Caco-2 (cell line): ENCODE results near the gene GAK. TPM values are rescaled to one million over a fixed set of nuclear protein-coding genes. Genes with fewer than 3 reads are reported as not detected.

ENCODE experiments used
- BruUV-seq: library from RNA; stranded (reverse); fragments of 400-500 nt; replicated peaks from 2 replicates; lab custom pipeline; 2021; lab: Mats Ljungman, UMichigan
- CTCF ChIA-PET: fragments of 300-600 bp; sonication (Branson Sonifier 250); formaldehyde crosslinking; loops from one replicate; lab custom pipeline; 2022; ENCODE audit warnings: antibody characterized with exemption; lab: Charles Lee
- POLR2A ChIA-PET: fragments of 300-600 bp; sonication (Branson Sonifier 250); formaldehyde crosslinking; loops from one replicate; lab custom pipeline; 2022; ENCODE audit warnings: antibody characterized with exemption; lab: Charles Lee
- DNase-seq, 2 experiments: peaks; one replicate each; pipeline versions ENCODE4 v3.0.0 to v3.0.0-alpha.2; 2020 to 2022
- H3K27me3 ChIP-seq: replicated peaks from 2 replicates; pipeline ENCODE4 v1.6.0; 2011; ENCODE audit warnings: low read length; ENCODE audit not compliant: control insufficient read depth, insufficient read depth
- H3K36me3 ChIP-seq: 2 replicates; pipeline ENCODE4 v1.5.1; 2011; ENCODE audit warnings: low read length; ENCODE audit not compliant: control insufficient read depth, insufficient read depth
- H3K4me1 ChIP-seq: fragments of 250-450 bp; sonication (Bioruptor Pico); 2 replicates; pipeline ENCODE4 v1.5.1; 2020; ENCODE audit warnings: mild to moderate bottlenecking
- H3K4me3 ChIP-seq: 2 replicates; pipeline ENCODE4 v1.5.1; 2011; ENCODE audit warnings: low read depth, mild to moderate bottlenecking, control low read depth, low read length
- H3K9me3 ChIP-seq: fragments of 250-450 bp; sonication (Bioruptor Pico); 2 replicates; pipeline ENCODE4 v1.5.1; 2020; ENCODE audit warnings: mild to moderate bottlenecking, moderate library complexity
- H3K27ac Mint-ChIP-seq: one replicate; pipeline ENCODE4 v1.8.0; 2022; ENCODE audit warnings: mixed read lengths; ENCODE audit not compliant: unreplicated experiment
- H3K27me3 Mint-ChIP-seq: one replicate; pipeline ENCODE4 v1.8.0; 2022; ENCODE audit warnings: mixed read lengths; ENCODE audit not compliant: insufficient read depth, unreplicated experiment
- H3K36me3 Mint-ChIP-seq: one replicate; pipeline ENCODE4 v1.8.0; 2022; ENCODE audit warnings: mild to moderate bottlenecking, mixed read lengths; ENCODE audit not compliant: insufficient read depth, unreplicated experiment
- H3K4me1 Mint-ChIP-seq: one replicate; pipeline ENCODE4 v1.8.0; 2022; ENCODE audit warnings: low read depth, mixed read lengths; ENCODE audit not compliant: unreplicated experiment
- H3K4me3 Mint-ChIP-seq: one replicate; pipeline ENCODE4 v1.8.0; 2022; ENCODE audit warnings: mild to moderate bottlenecking, moderate library complexity, mixed read lengths; ENCODE audit not compliant: unreplicated experiment
- H3K9me3 Mint-ChIP-seq: one replicate; pipeline ENCODE4 v1.8.0; 2022; ENCODE audit warnings: mixed read lengths; ENCODE audit not compliant: unreplicated experiment
- intact Hi-C: fragments of 100-400 bp; cut with micrococcal nuclease; formaldehyde crosslinking; loops from one replicate; pipeline ENCODE4 v1.10.0; 2022; ENCODE audit not compliant: unreplicated experiment
- total RNA-seq: library from RNA; stranded (reverse); gene quantifications from 2 replicates; pipeline ENCODE4 v1.2.3, GENCODE V29; 2022
- TF ChIP-seq, protein P1 (sequence below), 2 experiments: fragments of 200-600 bp in 1 of 2; IDR thresholded peaks; 1 replicate in 1 of 2; 2 replicates in 1 of 2; pipeline versions ENCODE4 v1.5.1 to v1.8.0; 2011 to 2022; ENCODE audit warnings: antibody characterized with exemption in 1 of 2, control low read depth in 1 of 2, inconsistent platforms in 1 of 2, low read depth in 1 of 2, low read length in 1 of 2, mild to moderate bottlenecking in 1 of 2, moderate library complexity in 1 of 2; ENCODE audit not compliant: insufficient read depth in 1 of 2, severe bottlenecking in 1 of 2, unreplicated experiment in 1 of 2

Gene GAK
- total RNA-seq, 1 experiment from 2014 or later, result 126 TPM

GRCh38 chr4:971666-972500, 39.8 kb upstream of the GAK start:
- no peaks in the 10 kb centered on the region; the same call in 1 of the 2 replicates for H3K9me3 ChIP-seq
- intact Hi-C loops, result loop anchor here (2.0 to 5.0 kb wide), 2 partner anchors 15 to 40 kb away; partner anchors contain the start of genes GAK, IDUA and TMEM175
- no TSS peak for BruUV-seq
- TF ChIP-seq, protein P1, sequence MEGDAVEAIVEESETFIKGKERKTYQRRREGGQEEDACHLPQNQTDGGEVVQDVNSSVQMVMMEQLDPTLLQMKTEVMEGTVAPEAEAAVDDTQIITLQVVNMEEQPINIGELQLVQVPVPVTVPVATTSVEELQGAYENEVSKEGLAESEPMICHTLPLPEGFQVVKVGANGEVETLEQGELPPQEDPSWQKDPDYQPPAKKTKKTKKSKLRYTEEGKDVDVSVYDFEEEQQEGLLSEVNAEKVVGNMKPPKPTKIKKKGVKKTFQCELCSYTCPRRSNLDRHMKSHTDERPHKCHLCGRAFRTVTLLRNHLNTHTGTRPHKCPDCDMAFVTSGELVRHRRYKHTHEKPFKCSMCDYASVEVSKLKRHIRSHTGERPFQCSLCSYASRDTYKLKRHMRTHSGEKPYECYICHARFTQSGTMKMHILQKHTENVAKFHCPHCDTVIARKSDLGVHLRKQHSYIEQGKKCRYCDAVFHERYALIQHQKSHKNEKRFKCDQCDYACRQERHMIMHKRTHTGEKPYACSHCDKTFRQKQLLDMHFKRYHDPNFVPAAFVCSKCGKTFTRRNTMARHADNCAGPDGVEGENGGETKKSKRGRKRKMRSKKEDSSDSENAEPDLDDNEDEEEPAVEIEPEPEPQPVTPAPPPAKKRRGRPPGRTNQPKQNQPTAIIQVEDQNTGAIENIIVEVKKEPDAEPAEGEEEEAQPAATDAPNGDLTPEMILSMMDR (IDR thresholded peaks at IDR 0.05; ENCODE audit: insufficient read depth in 1 of 2, low read depth in 1 of 2, low read length in 1 of 2, severe bottlenecking in 1 of 2, unreplicated experiment in 1 of 2), result no peak
- DNase-seq, result no peak
- no peaks in the 10 kb centered on the region for H3K27me3 Mint-ChIP-seq
- peak overlapping the region; percentile 64 for H3K4me3 Mint-ChIP-seq
- peaks cover 6% of the 10 kb centered on the region; the same call in 1 of the 2 replicates for H3K4me1 ChIP-seq
- no peaks in the 10 kb centered on the region for H3K9me3 Mint-ChIP-seq
- H3K4me3 ChIP-seq, result peak overlapping the region; percentile 70
- H3K27me3 ChIP-seq, result no peaks in the 10 kb centered on the region
- CTCF ChIA-PET, result no interaction called here
- H3K4me1 Mint-ChIP-seq, result no peaks in the 10 kb centered on the region
- POLR2A ChIA-PET, result no interaction called here
- H3K36me3 ChIP-seq, result no peaks in the 10 kb centered on the region
- no peak overlapping the region for H3K27ac Mint-ChIP-seq
- H3K36me3 Mint-ChIP-seq, result peaks cover 11% of the 10 kb centered on the region

DNA sequence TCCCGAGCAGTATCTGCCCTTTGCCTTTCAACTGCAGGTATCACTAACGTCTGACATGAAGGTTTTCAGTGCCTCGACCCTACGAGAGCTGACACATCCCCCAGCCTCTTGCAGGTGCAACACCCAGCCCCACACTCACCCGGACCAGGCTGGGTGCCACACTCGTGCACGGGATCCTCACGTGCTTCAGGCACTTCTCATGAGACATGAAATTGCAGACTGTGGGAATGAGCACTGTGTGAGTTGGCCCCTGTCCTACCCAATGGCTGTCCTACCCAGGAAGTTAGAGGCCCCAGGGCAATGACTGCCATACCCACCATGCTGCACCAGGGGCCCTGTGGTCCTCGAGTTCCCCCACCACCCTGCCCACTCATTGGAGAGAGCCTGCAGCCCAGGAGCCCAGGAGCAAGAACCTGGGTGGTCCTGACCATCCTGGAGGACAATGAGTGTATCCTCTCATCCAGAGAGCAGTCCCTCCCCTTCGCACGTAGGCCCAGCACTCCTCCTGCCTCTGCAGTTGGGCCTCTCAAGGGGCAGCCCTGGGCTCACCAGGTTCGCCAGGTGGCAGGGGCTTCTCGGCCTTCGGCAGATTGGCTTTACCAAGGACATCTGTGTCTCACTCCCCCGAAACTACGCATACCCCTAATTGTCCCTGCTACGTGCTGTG, 38.9 kb upstream of the GAK start:
- DNase-seq, result no peak
- Mint-ChIP-seq H3K4me3 (no peak overlapping the region), H3K27ac (no peak overlapping the region), H3K36me3 (peaks cover 11% of the 10 kb centered on the region), H3K4me1 (no peaks in the 10 kb centered on the region), H3K27me3 (no peaks in the 10 kb centered on the region), H3K9me3 (no peaks in the 10 kb centered on the region)
- H3K9me3 ChIP-seq, result no peaks in the 10 kb centered on the region; the same call in 1 of the 2 replicates
- H3K36me3 ChIP-seq, result no peaks in the 10 kb centered on the region
- H3K27me3 ChIP-seq, result no peaks in the 10 kb centered on the region
- CTCF ChIA-PET, result no interaction called here
- no peak overlapping the region for H3K4me3 ChIP-seq
- POLR2A ChIA-PET, result no interaction called here
- no TSS peak for BruUV-seq
- TF ChIP-seq, protein P1 (IDR thresholded peaks at IDR 0.05; ENCODE audit: insufficient read depth in 1 of 2, low read depth in 1 of 2, low read length in 1 of 2, severe bottlenecking in 1 of 2, unreplicated experiment in 1 of 2), result no peak
- intact Hi-C loops, result loop anchor here (5.0 kb wide), 1 partner anchor 39 kb away; the partner anchor contains the start of genes GAK and TMEM175
- H3K4me1 ChIP-seq, result peaks cover 6% of the 10 kb centered on the region; the same call in 1 of the 2 replicates

DNA sequence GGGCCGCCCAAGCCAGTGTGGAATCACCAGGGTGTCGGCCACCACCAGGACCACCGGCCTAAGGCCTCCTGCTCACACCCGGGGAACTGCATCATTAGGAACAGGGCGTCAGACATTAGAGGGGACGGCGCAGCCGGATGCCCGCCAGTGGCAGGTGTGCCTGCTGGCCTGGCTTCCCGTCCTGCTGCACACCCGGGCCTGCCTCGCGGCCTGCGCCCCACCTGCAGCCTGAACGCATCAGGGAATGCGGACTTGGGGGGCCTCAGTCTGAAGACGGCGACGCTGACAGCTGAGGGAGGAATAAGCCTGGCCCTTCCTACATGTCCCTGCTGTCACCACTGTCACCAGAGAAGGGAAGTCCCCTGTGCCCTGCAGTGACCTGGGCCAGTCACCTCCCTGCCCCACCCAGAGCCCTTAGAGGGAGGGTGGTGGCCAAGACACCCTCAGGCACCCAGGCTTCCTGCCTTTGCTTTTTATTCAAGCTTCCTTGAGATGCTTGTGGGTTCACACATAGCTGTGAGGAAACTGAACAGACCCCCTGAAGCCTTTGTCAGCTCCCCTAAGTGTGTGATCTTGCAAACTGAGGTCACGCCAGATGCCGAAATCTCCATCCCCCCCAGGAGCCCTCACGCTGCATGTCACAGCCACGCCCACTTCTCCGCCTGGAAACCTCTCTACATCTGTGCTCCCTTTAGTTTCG, 38.1 kb upstream of the GAK start:
- TF ChIP-seq, protein P1 (IDR thresholded peaks at IDR 0.05; ENCODE audit: insufficient read depth in 1 of 2, low read depth in 1 of 2, low read length in 1 of 2, severe bottlenecking in 1 of 2, unreplicated experiment in 1 of 2), result no peak
- no peak for DNase-seq
- CTCF ChIA-PET, result no interaction called here
- BruUV-seq, result TSS peak; percentile 21
- Histone ChIP-seq H3K36me3 (no peaks in the 10 kb centered on the region), H3K9me3 (no peaks in the 10 kb centered on the region; the same call in 1 of the 2 replicates), H3K4me3 (no peak overlapping the region), H3K27me3 (no peaks in the 10 kb centered on the region), H3K4me1 (peaks cover 6% of the 10 kb centered on the region; the same call in 1 of the 2 replicates)
- intact Hi-C loops, result loop anchor here (5.0 kb wide), 1 partner anchor 38 kb away; the partner anchor contains the start of genes GAK and TMEM175
- Mint-ChIP-seq H3K4me3 (no peak overlapping the region), H3K9me3 (no peaks in the 10 kb centered on the region), H3K36me3 (peaks cover 8% of the 10 kb centered on the region), H3K27ac (no peak overlapping the region), H3K27me3 (no peaks in the 10 kb centered on the region), H3K4me1 (no peaks in the 10 kb centered on the region)
- POLR2A ChIA-PET, result interaction anchor here (0.5 kb wide), 1 partner anchor 304 kb away, joined by 11 read pairs; no protein-coding TSS in a partner anchor
